ENCODE results near the gene SART1.

The SART1 gene

DNA sequence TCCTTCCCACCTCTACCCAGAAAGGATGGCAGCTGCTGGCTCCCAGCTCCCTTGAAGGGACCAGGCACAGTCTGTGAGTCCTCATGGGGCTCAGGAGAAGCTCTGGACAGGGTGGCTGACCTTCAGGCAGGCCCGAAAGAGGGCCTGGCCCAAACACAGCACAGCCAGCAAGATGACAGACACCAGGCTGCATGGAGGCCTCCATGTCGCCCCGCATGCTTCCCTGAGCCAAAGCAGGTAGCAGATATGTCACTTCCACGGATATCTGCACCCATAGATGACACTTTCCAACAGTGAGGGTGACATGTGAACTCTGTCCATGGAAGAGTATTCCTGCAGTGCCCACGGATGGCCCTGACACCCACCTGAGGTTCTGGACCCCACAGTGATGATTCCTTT, 22.1 kb downstream of the SART1 start:
- TF ChIP-seq ZFX (IDR thresholded peaks at IDR 0.05) (no peak), CTCF (conservative IDR thresholded peaks at IDR 0.05) (no peak)
- H3K27ac ChIP-seq = no peak overlapping the region

- H3K27ac ChIP-seq = no peak overlapping the region
- TF ChIP-seq ZFX (IDR thresholded peaks at IDR 0.05) (no peak), CTCF (conservative IDR thresholded peaks at IDR 0.05) (no peak)
These were observed 25.8 kb downstream of the SART1 start for GRCh38 chr11:65987336-65987735.

- no peak overlapping the region for H3K27ac ChIP-seq
- TF ChIP-seq CTCF (conservative IDR thresholded peaks at IDR 0.05) (peak; percentile 99), ZFX (IDR thresholded peaks at IDR 0.05) (no peak)
These were observed 27.5 kb downstream of the SART1 start for GRCh38 chr11:65988791-65989592.

- H3K27ac ChIP-seq = no peak overlapping the region
- TF ChIP-seq CTCF (conservative IDR thresholded peaks at IDR 0.05) (no peak), ZFX (IDR thresholded peaks at IDR 0.05) (no peak)
These were observed 30.5 kb downstream of the SART1 start for GRCh38 chr11:65992056-65992455.

- TF ChIP-seq CTCF (conservative IDR thresholded peaks at IDR 0.05) (no peak), ZFX (IDR thresholded peaks at IDR 0.05) (no peak)
- H3K27ac ChIP-seq = no peak overlapping the region
These were observed 35.8 kb downstream of the SART1 start for GRCh38 chr11:65997286-65997685.

DNA sequence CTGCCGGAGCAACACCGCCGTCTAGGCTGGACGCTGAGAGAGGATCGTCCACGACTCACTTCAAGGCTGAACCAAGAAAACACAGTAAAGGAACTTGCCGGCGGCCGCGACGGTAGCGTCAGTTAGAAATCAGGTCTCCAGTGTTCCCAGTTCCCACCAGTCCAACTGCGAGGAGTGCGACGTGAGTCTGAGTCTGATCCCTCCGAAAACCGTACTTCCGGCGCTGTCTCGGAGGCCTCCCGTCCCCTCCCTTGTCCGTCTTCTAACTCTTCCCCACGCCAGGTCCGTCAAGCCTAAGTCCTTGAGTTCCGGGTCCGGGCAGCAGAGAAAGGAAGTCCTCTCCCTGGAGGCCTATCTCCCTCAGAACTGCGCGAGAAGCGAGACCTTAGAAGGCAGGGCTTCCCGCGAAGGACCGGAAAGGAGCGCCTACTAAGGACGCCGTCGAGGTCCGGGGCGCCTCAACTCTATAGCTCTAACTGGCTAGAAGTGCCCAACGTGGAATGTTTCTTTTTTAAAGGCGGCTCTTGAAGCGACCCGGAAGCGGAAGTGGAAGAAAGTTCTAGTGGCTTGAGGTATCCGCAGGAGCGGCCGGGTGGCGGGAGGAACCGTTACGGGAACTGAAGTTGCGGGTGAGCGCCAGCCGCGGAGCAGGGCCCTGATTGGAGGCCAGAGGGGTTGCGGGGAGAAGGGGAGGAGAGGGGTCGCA, 40.6 kb downstream of the SART1 start, which contains the start of the genes BANF1 and EIF1AD:
BANF1 (plus strand) TSS at position 562 of the 706 bp plus-strand sequence. CDS start 748 bp downstream, outside the sequence.
EIF1AD (minus strand) TSS at position 216 of the 706 bp plus-strand sequence. CDS start 1,768 bp downstream, outside the sequence.
- TF ChIP-seq CTCF (conservative IDR thresholded peaks at IDR 0.05) (no peak), ZFX (IDR thresholded peaks at IDR 0.05) (peak; percentile 73; the same call in 1 of the 2 replicates)

More for the DNA sequence above, 40.6 kb downstream of the SART1 start, which contains the start of the genes BANF1 and EIF1AD:
- peak within 1 kb of the TSS; percentile 84 for H3K27ac ChIP-seq
